Liver (tissue), 2 donors: ENCODE results near the gene SIK2.

Source experiments
- YY1 ChIP-seq: IDR thresholded peaks from 2 replicates; pipeline ENCODE4 v1.6.1; 2016; ENCODE audit warnings: antibody characterized with exemption, mild to moderate bottlenecking
- TF ChIP-seq, protein P1 (sequence below): fragments of 150-350 bp; IDR thresholded peaks from 2 replicates; pipeline ENCODE4 v1.5.1; 2017; ENCODE audit warnings: improper control_type of control experiment, low read depth, low read length; ENCODE audit not compliant: missing input control
- TF ChIP-seq, protein P2 (sequence below): IDR thresholded peaks from 2 replicates; pipeline ENCODE4 v1.6.1; 2016; ENCODE audit warnings: antibody characterized with exemption
- donor health status: healthy.

GRCh38 chr11:111561791-111562325, 40.4 kb upstream of the SIK2 start:
- TF ChIP-seq, protein P1, sequence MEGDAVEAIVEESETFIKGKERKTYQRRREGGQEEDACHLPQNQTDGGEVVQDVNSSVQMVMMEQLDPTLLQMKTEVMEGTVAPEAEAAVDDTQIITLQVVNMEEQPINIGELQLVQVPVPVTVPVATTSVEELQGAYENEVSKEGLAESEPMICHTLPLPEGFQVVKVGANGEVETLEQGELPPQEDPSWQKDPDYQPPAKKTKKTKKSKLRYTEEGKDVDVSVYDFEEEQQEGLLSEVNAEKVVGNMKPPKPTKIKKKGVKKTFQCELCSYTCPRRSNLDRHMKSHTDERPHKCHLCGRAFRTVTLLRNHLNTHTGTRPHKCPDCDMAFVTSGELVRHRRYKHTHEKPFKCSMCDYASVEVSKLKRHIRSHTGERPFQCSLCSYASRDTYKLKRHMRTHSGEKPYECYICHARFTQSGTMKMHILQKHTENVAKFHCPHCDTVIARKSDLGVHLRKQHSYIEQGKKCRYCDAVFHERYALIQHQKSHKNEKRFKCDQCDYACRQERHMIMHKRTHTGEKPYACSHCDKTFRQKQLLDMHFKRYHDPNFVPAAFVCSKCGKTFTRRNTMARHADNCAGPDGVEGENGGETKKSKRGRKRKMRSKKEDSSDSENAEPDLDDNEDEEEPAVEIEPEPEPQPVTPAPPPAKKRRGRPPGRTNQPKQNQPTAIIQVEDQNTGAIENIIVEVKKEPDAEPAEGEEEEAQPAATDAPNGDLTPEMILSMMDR = no peak
- no peak for TF ChIP-seq YY1
- TF ChIP-seq, protein P2, sequence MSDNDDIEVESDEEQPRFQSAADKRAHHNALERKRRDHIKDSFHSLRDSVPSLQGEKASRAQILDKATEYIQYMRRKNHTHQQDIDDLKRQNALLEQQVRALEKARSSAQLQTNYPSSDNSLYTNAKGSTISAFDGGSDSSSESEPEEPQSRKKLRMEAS = no peak
